Activated CD4-positive, alpha-beta T cell treated with anti-CD3 and anti-CD28 coated beads, Interleukin-10, Interleukin-2, amounts not matched to agents 100 ng/mL and 50 ng/mL, durations not matched to agents 16 hours and 8 hours (primary cell): Measurements from ENCODE around the gene ZP4.

ENCODE experiments used
- DNase-seq: peaks from one replicate; pipeline ENCODE4 v3.0.0-alpha.2; 2020

ZP4 gene

GRCh38 chr1:237890822-237891221, at the start of gene ZP4:
Gene ZP4 (minus strand): TSS chr1:237890922. CDS start chr1:237890635, 287 bp downstream.
- DNase-seq = no peak

GRCh38 chr1:237938553-237938952, 47.8 kb upstream of the ZP4 start:
- DNase-seq = no peak

GRCh38 chr1:237938068-237938467, 47.3 kb upstream of the ZP4 start:
- DNase-seq = no peak

GRCh38 chr1:237932816-237933215, 42.1 kb upstream of the ZP4 start:
- DNase-seq = no peak

- no peak for DNase-seq
Measured at GRCh38 chr1:237931581-237931980, 40.9 kb upstream of the ZP4 start.

- DNase-seq = no peak
Measured at GRCh38 chr1:237927198-237927597, 36.5 kb upstream of the ZP4 start.

GRCh38 chr1:237921306-237921705, 30.6 kb upstream of the ZP4 start:
- DNase-seq = no peak

GRCh38 chr1:237913345-237913744, 22.6 kb upstream of the ZP4 start:
- DNase-seq = no peak

- no peak for DNase-seq
Measured at GRCh38 chr1:237911911-237912310, 21.2 kb upstream of the ZP4 start.

- no peak for DNase-seq
Measured at GRCh38 chr1:237910834-237911233, 20.1 kb upstream of the ZP4 start.

GRCh38 chr1:237903961-237904360, 13.2 kb upstream of the ZP4 start:
- DNase-seq = no peak

GRCh38 chr1:237902960-237903743, 12.4 kb upstream of the ZP4 start:
- no peak for DNase-seq

- peak; percentile 14 for DNase-seq
Measured at GRCh38 chr1:237901299-237901934, 10.7 kb upstream of the ZP4 start.

GRCh38 chr1:237895630-237896029, 4.9 kb upstream of the ZP4 start:
- no peak for DNase-seq

- DNase-seq = no peak
Measured at GRCh38 chr1:237894131-237894530, 3.4 kb upstream of the ZP4 start.

- no peak for DNase-seq
Measured at GRCh38 chr1:237891979-237892378, 1.3 kb upstream of the ZP4 start.

GRCh38 chr1:237891266-237891665, 544 bp upstream of the ZP4 start:
- no peak for DNase-seq

GRCh38 chr1:237890416-237890815, 306 bp downstream of the ZP4 start:
- DNase-seq = no peak

GRCh38 chr1:237888143-237888542, 2.6 kb downstream of the ZP4 start:
- DNase-seq = no peak

- no peak for DNase-seq
Measured at GRCh38 chr1:237887542-237887941, 3.2 kb downstream of the ZP4 start.

- DNase-seq = no peak
Measured at GRCh38 chr1:237884237-237884636, 6.5 kb downstream of the ZP4 start.

- DNase-seq = no peak
Measured at GRCh38 chr1:237879195-237879594, 11.5 kb downstream of the ZP4 start.

- DNase-seq = no peak
Measured at GRCh38 chr1:237878406-237878805, 12.3 kb downstream of the ZP4 start.

GRCh38 chr1:237877631-237878030, 13.1 kb downstream of the ZP4 start:
- no peak for DNase-seq

GRCh38 chr1:237875291-237875690, 15.4 kb downstream of the ZP4 start:
- DNase-seq = no peak
